ENCODE measurements around the gene VEGFA. TPM values are rescaled to one million over a fixed set of nuclear protein-coding genes. Genes with fewer than 3 reads are reported as not detected.

VEGFA gene
- total RNA-seq, 1 donor from 2014 or later: 236 TPM

DNA sequence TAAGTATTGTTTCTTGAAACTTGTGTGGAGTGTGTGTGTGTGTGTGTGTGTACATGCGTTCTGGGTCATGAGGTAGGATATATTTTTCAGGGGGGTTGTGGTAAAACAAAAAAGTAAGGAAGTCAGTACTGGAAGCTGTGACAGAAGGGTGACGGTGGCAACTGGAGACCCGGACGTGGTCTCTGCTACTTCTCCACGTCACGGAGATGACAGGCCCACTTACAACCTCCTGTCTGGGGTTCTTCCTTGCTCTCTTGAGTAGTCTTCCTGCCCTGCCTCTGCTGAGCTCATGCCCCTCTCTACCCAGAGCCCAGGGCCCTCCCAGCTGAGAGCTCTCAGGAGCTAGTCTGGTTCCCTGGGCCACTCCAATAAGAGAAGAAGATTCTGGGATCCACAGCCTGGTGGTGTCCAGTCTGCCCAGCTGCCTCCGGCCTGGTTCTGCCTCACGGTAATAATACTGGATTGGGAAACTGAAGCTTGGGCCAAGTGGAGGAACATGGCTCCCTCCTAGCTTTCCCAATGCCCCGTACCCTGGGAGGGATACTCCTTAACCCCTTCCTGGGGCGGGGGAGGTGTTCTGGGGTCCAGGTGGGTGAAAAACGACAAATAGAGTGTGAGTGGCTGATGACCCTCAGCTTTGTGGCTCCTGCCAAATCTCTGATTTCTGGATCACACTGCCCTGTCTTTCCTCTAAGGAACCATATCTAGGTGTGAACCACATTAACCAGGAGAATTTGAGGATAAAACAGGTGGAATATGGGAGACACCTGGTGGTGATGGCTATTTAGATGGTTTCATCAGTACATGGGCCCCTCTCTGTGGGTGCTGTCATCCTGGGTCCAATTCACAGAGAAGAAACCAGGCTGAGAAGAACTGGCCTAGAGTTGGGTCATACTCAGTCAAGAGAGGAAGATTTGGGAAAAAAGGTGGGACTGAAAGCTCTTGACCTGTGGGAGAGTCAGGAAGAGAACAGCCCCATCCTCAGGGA is 27.2 kb downstream of the VEGFA start:
- H3K4me3 ChIP-seq (ENCODE audit: low read depth, low read length): no peak overlapping the region
- H3K36me3 ChIP-seq (ENCODE audit: control insufficient read depth, insufficient read depth, low read length): no peaks in the 10 kb centered on the region
- no peak for DNase-seq (ENCODE audit: low read depth)
- TF ChIP-seq CTCF (IDR thresholded peaks at IDR 0.05; ENCODE audit: insufficient read depth, low read length, poor library complexity, severe bottlenecking): no peak
- no peaks in the 10 kb centered on the region for H3K27me3 ChIP-seq (ENCODE audit: control insufficient read depth, insufficient read depth, low read length)

- TF ChIP-seq CTCF (IDR thresholded peaks at IDR 0.05; ENCODE audit: insufficient read depth, low read length, poor library complexity, severe bottlenecking): no peak
These were observed 27.9 kb downstream of the VEGFA start for GRCh38 chr6:43797919-43798318.

DNA sequence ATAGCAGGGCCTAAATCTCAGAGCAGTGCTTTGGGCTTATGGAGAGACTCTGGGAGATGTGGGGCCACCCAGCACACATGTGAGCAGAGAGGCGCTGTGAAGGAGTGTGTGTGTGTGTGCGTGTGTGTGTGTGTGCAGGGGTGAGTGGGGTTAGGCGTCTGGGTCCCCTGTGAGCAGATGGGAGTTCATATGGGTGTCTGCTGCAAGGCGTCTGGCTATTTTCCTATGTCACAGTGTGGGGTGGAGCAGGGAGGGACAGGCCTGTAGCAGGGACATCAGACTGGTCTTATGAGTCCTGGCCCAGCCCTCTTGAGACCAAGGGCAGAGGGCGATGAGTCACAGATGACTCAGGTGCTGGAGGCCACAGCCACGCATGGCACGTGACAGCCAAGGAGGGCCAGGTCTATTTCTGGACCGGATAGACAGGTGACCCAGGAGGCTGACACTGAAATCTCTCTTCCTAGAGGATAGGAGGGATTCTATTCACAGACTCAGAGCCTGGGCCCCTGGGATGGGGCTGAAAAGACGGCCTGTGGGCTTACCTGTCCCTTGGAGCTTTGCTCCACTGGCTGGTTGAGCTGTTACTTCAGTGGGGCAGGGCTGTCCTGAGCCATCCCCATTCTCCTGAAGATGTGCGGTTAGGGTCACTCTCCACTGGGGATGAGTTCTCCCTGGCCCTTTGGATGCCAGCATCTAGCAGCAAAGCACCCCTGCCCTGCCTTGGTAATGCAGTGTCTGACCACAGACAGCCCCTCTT is 28.9 kb downstream of the VEGFA start:
- no peak for TF ChIP-seq CTCF (IDR thresholded peaks at IDR 0.05; ENCODE audit: insufficient read depth, low read length, poor library complexity, severe bottlenecking)
- Histone ChIP-seq H3K36me3 (ENCODE audit: control insufficient read depth, insufficient read depth, low read length) (no peaks in the 10 kb centered on the region), H3K27me3 (ENCODE audit: control insufficient read depth, insufficient read depth, low read length) (no peaks in the 10 kb centered on the region), H3K4me3 (ENCODE audit: low read depth, low read length) (no peak overlapping the region)
- DNase-seq (ENCODE audit: low read depth): peak; percentile 72

More at GRCh38 chr6:43797919-43798318, 27.9 kb downstream of the VEGFA start:
- Histone ChIP-seq H3K36me3 (ENCODE audit: control insufficient read depth, insufficient read depth, low read length) (no peaks in the 10 kb centered on the region), H3K27me3 (ENCODE audit: control insufficient read depth, insufficient read depth, low read length) (no peaks in the 10 kb centered on the region), H3K4me3 (ENCODE audit: low read depth, low read length) (no peak overlapping the region)
- DNase-seq (ENCODE audit: low read depth): no peak

DNA sequence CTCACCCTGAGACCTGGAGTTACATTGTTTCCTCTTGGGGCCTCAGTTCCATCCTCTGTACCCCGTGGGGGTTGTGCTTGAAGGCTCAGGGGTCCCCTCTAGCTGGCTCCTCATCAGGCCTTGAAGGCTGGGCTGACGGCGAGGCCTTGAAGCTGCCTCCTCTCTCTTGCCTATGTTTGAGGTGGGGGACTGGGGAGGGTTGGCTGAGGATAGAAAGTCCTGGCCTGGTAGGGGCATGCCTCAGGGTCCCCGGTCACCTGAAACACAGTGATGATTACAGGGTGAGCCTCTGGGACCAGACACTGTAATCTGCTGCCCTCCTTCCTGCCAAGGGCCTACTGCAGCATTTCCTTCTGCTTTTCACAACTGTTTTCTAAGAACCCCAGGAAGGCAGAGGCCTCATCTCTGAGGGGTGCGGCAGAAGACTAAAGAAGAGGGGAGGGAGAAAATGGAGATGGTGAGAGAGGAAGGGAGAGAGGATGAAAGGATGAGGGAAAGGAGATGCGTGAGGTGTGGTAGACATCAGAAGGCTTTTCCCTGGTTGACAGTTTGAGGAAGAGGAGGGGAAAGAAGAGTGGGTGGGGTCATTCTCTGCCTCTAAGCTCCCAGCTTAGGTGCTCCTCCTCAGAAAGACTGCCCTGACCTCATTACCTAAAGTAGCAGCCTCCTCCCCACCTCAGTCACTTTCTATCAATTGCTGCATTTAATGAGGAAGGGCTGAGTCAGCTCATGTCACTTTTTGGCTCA is 29.7 kb downstream of the VEGFA start:
- H3K36me3 ChIP-seq (ENCODE audit: control insufficient read depth, insufficient read depth, low read length): no peaks in the 10 kb centered on the region
- no peaks in the 10 kb centered on the region for H3K27me3 ChIP-seq (ENCODE audit: control insufficient read depth, insufficient read depth, low read length)
- TF ChIP-seq CTCF (IDR thresholded peaks at IDR 0.05; ENCODE audit: insufficient read depth, low read length, poor library complexity, severe bottlenecking): no peak
- no peak for DNase-seq (ENCODE audit: low read depth)
- H3K4me3 ChIP-seq (ENCODE audit: low read depth, low read length): no peak overlapping the region

- Histone ChIP-seq H3K4me3 (ENCODE audit: low read depth, low read length) (no peak overlapping the region), H3K27me3 (ENCODE audit: control insufficient read depth, insufficient read depth, low read length) (no peaks in the 10 kb centered on the region), H3K36me3 (ENCODE audit: control insufficient read depth, insufficient read depth, low read length) (no peaks in the 10 kb centered on the region)
- no peak for TF ChIP-seq CTCF (IDR thresholded peaks at IDR 0.05; ENCODE audit: insufficient read depth, low read length, poor library complexity, severe bottlenecking)
- no peak for DNase-seq (ENCODE audit: low read depth)
These were observed 30.2 kb downstream of the VEGFA start for GRCh38 chr6:43800298-43800623.
